HEK293T (cell line): Measurements from ENCODE around the gene ZNF609.

ENCODE experiments used
- CTBP1 ChIP-seq: fragments of 450-650 bp; IDR thresholded peaks from 2 replicates; pipeline ENCODE4 v1.6.1; 2016; ENCODE audit warnings: borderline replicate concordance
- SP1 ChIP-seq: fragments of 450-650 bp; IDR thresholded peaks from 2 replicates; pipeline ENCODE4 v1.6.1; 2017

DNA sequence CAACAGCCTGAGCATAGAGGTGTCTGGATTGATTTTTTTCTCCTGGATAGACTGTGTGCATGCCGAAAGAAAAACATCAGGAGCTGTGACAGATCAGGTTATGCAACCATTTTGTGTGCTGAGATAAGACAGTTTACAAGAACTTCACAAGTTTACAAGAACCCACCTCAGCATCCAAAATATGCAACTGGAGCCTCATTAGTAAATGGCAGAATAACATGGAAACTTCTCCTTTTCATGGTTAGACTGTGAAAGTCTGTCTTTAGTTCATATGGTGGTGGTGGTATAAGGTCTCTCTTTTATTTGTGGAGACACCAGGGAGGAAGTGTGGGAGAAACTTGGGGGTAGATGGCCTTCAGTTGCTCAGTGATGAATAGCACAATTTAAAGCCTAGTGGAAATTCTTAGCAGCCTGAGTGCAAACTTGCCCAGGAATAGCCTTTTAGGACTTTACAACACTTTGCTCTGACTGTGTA is 3.7 kb upstream of the ZNF609 start:
- TF ChIP-seq SP1 (no peak), CTBP1 (no peak)
